Activated T-helper 1 cell treated with anti-CD3 and anti-CD28 coated beads, Interleukin-12 subunit alpha, Interleukin-12 subunit beta, Interleukin-2, Interleukin-4 antibody, amounts not matched to agents 30 ng/mL and 10 ng/mL and 1 ng/mL, durations not matched to agents 14 hours and 24 hours and 36 hours (primary cell): Measurements from ENCODE around the gene PAPPA2. TPM values are rescaled to one million over a fixed set of nuclear protein-coding genes. Genes with fewer than 3 reads are reported as not detected.
"Not testable (repeated sequence)": the region's sequence is repeated elsewhere in the genome, so short reads cannot be mapped to it uniquely, and the experiment has no call there.

ENCODE experiments used
- DNase-seq: peaks from one replicate; pipeline ENCODE4 v3.0.0; 2021; ENCODE audit warnings: low spot score
- H3K27ac Mint-ChIP-seq: one replicate; pipeline ENCODE4 v1.8.0; 2021; ENCODE audit warnings: mild to moderate bottlenecking, mixed read lengths
- H3K27me3 Mint-ChIP-seq: one replicate; pipeline ENCODE4 v1.8.0; 2022; ENCODE audit warnings: mild to moderate bottlenecking, moderate library complexity, mixed read lengths; ENCODE audit not compliant: insufficient read depth
- H3K36me3 Mint-ChIP-seq: one replicate; pipeline ENCODE4 v1.8.0; 2021; ENCODE audit warnings: low read depth, mixed read lengths
- H3K4me1 Mint-ChIP-seq: one replicate; pipeline ENCODE4 v1.8.0; 2021; ENCODE audit warnings: low read depth, mixed read lengths
- H3K4me3 Mint-ChIP-seq: one replicate; pipeline ENCODE4 v1.8.0; 2021; ENCODE audit warnings: mild to moderate bottlenecking, moderate library complexity, mixed read lengths
- H3K9me3 Mint-ChIP-seq: one replicate; pipeline ENCODE4 v1.8.0; 2021; ENCODE audit warnings: mixed read lengths
- intact Hi-C: fragments of 100-400 bp; cut with micrococcal nuclease; formaldehyde crosslinking; loops from one replicate; pipeline ENCODE4 v1.15.1; 2024
- total RNA-seq: library from RNA; stranded (reverse); gene quantifications from 2 replicates; pipeline ENCODE4 v1.2.3, GENCODE V29; 2022

The PAPPA2 gene
- total RNA-seq, 1 donor from 2014 or later: 0.10 TPM

DNA sequence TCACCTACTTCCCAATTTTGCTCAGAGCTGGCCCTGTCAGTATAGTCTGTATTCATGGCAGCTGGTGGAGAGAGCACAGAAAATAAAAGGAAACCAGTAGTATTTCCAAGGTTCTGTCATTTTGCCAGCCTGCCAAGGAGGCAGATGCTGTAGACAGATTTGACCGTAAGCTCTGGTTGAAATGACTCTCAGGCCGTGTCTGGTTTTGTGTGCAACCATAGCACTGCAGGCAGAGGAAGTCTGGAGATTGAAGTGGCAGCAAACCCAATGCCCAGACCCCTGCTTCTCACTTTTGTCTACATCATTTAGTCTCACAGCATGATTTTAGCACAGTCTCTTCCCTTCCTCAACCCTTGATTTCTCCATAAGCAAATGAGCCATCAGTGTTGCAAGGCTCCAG, 291.7 kb downstream of the PAPPA2 start:
- intact Hi-C loops: no loop called here
- H3K9me3 Mint-ChIP-seq: no peaks in the 10 kb centered on the region
- peaks cover 1% of the 10 kb centered on the region for H3K27me3 Mint-ChIP-seq
- no peaks in the 10 kb centered on the region for H3K36me3 Mint-ChIP-seq
- no peak for DNase-seq
- no peak overlapping the region for H3K4me3 Mint-ChIP-seq
- no peaks in the 10 kb centered on the region for H3K4me1 Mint-ChIP-seq
- H3K27ac Mint-ChIP-seq: no peak overlapping the region

DNA sequence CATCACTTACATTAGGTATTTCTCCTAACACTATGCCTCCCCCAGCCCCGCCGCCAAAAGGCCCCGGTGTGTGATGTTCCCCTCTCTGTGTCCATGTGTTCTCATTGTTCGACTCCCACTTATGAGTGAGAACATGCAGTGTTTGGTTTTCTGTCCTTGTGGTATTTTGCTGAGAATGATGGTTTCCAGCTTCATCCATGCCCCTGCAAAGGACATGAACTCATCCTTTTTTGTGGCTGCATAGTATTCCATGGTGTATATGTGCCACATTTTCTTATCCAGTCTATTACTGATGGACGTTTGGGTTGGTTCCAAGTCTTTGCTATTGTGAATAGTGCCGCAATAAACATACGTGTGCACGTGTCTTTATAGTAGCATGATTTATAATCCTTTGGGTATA, 293.8 kb downstream of the PAPPA2 start:
- not testable (repeated sequence) for H3K4me1 Mint-ChIP-seq, DNase-seq

DNA sequence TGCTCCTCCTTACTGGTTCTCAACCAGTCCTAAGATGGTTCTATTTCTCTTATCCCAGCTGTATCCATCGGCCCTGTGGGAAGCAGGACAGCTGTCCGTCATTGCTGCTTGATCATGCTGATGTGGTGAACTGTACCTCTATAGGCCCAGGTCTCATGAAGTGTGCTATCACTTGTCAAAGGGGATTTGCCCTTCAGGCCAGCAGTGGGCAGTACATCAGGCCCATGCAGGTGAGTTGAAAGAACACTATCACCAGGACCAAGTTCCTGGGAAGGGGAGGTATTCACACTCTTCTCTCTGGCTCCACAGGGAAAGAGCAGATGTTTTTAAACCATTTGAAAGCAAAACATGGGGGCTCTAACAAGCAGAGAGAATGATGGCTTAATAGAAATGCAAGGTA, 302.6 kb downstream of the PAPPA2 start:
- Mint-ChIP-seq H3K4me3 (no peak overlapping the region), H3K9me3 (no peaks in the 10 kb centered on the region), H3K4me1 (no peaks in the 10 kb centered on the region), H3K27me3 (no peaks in the 10 kb centered on the region), H3K27ac (no peak overlapping the region), H3K36me3 (no peaks in the 10 kb centered on the region)
- no peak for DNase-seq
- intact Hi-C loops: no loop called here

More for the DNA sequence above, 293.8 kb downstream of the PAPPA2 start:
- intact Hi-C loops, H3K27me3 Mint-ChIP-seq, H3K36me3 Mint-ChIP-seq, H3K4me3 Mint-ChIP-seq, H3K27ac Mint-ChIP-seq, H3K9me3 Mint-ChIP-seq: not testable (repeated sequence)

- Mint-ChIP-seq H3K27ac (no peak overlapping the region), H3K4me1 (no peaks in the 10 kb centered on the region), H3K27me3 (no peaks in the 10 kb centered on the region), H3K4me3 (no peak overlapping the region), H3K36me3 (no peaks in the 10 kb centered on the region), H3K9me3 (no peaks in the 10 kb centered on the region)
- intact Hi-C loops: no loop called here
- no peak for DNase-seq
Observed at GRCh38 chr1:176766779-176767178, 303.8 kb downstream of the PAPPA2 start.

DNA sequence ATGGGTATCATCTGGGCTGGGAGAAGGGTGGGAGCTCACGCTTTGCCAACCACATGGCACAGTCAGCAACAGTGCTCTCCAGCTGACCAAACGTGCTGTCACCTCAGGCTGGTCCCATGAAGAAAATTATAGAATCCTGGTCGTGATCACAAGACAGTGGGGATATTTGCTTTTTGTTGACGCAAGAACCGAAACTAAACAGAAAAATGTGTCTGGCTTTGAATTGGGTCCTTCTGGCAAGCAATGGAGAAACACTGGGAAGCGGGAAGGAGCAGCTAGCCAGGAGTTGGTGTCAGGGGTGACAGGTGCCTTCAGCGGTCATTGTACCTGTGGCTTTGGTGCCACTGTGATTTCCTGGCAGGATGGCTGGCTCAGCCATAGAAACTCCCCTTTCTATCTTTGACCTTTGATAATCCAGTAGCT, 304.8 kb downstream of the PAPPA2 start:
- Mint-ChIP-seq H3K36me3 (no peaks in the 10 kb centered on the region), H3K27me3 (no peaks in the 10 kb centered on the region)
- intact Hi-C loops: no loop called here

DNA sequence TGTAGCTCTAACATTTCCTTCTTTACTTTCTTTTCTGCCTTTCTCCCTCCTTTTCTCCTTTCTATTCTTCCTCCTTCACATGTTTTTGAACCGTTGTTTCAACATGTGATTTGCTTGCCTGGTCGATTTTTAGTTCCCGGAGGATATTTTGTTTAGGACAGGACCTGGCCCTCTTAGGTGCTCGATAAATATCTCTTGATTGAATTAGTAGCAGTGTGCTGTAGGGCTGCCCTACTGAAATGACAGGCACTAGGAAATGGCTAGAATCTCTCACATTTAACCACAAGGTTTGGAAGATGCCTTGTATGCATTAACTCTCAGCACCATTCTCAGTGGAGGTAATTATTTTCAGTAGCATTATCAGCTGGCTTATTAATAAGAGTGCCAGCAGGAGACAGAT, 305.6 kb downstream of the PAPPA2 start:
- no peak for DNase-seq
- Mint-ChIP-seq H3K4me1 (no peaks in the 10 kb centered on the region), H3K27ac (no peak overlapping the region), H3K4me3 (no peak overlapping the region), H3K9me3 (no peaks in the 10 kb centered on the region), H3K27me3 (no peaks in the 10 kb centered on the region), H3K36me3 (no peaks in the 10 kb centered on the region)
- intact Hi-C loops: no loop called here

More for the DNA sequence above, 304.8 kb downstream of the PAPPA2 start:
- no peaks in the 10 kb centered on the region for H3K9me3 Mint-ChIP-seq
- H3K27ac Mint-ChIP-seq: no peak overlapping the region
- H3K4me3 Mint-ChIP-seq: no peak overlapping the region
- no peaks in the 10 kb centered on the region for H3K4me1 Mint-ChIP-seq
- DNase-seq: no peak

GRCh38 chr1:176770066-176770465, 307.1 kb downstream of the PAPPA2 start:
- Mint-ChIP-seq H3K4me3 (no peak overlapping the region), H3K9me3 (no peaks in the 10 kb centered on the region), H3K36me3 (no peaks in the 10 kb centered on the region), H3K4me1 (no peaks in the 10 kb centered on the region), H3K27me3 (no peaks in the 10 kb centered on the region), H3K27ac (no peak overlapping the region)
- DNase-seq: no peak
- intact Hi-C loops: no loop called here

GRCh38 chr1:176773038-176773437, 310.1 kb downstream of the PAPPA2 start:
- intact Hi-C loops: no loop called here
- no peak for DNase-seq
- no peak overlapping the region for H3K4me3 Mint-ChIP-seq
- H3K9me3 Mint-ChIP-seq: no peaks in the 10 kb centered on the region
- no peaks in the 10 kb centered on the region for H3K27me3 Mint-ChIP-seq
- no peaks in the 10 kb centered on the region for H3K36me3 Mint-ChIP-seq
- no peaks in the 10 kb centered on the region for H3K4me1 Mint-ChIP-seq
- H3K27ac Mint-ChIP-seq: no peak overlapping the region

- DNase-seq: no peak
- Mint-ChIP-seq H3K4me3 (no peak overlapping the region), H3K36me3 (no peaks in the 10 kb centered on the region), H3K4me1 (no peaks in the 10 kb centered on the region), H3K27ac (no peak overlapping the region), H3K27me3 (no peaks in the 10 kb centered on the region), H3K9me3 (no peaks in the 10 kb centered on the region)
- intact Hi-C loops: no loop called here
Observed at GRCh38 chr1:176774224-176774623, 311.2 kb downstream of the PAPPA2 start.

DNA sequence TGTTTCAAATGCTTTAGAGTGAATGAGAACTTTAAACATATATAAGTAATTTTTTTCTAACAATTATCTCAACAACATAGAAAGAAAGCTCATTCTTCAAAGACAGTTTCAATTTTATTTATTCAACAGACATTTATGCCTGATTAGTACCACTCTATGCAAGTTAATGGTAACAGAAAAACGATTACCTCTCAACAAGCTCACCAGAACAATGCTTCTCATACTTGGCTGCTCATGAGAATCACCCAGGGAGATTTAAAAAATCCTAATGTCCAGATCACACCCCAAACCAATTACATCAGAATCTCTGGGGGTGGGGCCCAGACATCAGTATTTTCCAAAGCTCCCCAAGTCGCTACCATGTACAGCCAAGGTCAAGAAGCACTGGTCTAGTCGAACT, 312.4 kb downstream of the PAPPA2 start:
- intact Hi-C loops: no loop called here
- H3K4me1 Mint-ChIP-seq: no peaks in the 10 kb centered on the region
- no peak overlapping the region for H3K4me3 Mint-ChIP-seq
- no peaks in the 10 kb centered on the region for H3K9me3 Mint-ChIP-seq
- no peak overlapping the region for H3K27ac Mint-ChIP-seq
- H3K27me3 Mint-ChIP-seq: no peaks in the 10 kb centered on the region
- H3K36me3 Mint-ChIP-seq: no peaks in the 10 kb centered on the region
- DNase-seq: no peak

DNA sequence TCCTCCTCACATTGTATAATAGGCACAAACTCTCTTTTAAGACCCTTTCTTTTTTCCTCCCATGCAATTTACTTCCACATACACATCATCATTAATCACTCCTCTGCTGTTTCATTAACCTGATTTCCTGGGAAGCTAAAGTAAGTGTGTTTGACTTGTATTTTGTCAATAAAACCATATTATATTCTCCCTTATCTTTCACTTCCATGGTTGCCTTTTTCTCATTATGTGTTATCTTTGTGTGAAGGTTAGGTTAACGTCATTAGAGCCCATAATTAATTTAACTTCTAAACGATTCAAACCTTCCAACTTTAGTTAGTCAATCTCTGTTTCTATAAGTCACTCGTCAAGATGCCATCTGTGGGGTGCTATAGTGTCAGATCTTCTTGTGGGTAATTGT, 313.0 kb downstream of the PAPPA2 start:
- H3K9me3 Mint-ChIP-seq: no peaks in the 10 kb centered on the region
- H3K36me3 Mint-ChIP-seq: no peaks in the 10 kb centered on the region
- H3K4me1 Mint-ChIP-seq: no peaks in the 10 kb centered on the region
- DNase-seq: no peak
- intact Hi-C loops: no loop called here
- H3K4me3 Mint-ChIP-seq: no peak overlapping the region
- H3K27ac Mint-ChIP-seq: no peak overlapping the region
- no peaks in the 10 kb centered on the region for H3K27me3 Mint-ChIP-seq

DNA sequence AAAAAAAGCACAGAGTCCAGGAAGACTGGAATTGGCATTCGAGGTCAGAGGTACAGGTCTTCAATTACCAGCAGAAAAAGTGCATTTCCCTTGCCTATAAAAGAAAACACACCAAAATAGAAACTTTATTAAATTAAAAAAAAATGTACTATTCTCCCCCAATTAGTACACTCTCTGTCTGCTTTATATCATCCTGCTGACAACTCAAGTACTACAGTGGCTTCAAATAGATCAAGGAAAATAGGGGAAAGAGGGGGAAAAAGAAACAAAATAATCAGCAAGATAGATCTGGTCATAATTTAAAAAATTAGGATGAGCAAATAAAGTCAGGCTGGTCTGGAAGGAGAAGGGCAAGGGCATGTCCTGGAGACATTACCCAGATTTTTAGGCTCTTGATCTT, 315.1 kb downstream of the PAPPA2 start:
- no peak overlapping the region for H3K27ac Mint-ChIP-seq
- H3K4me1 Mint-ChIP-seq: no peaks in the 10 kb centered on the region
- DNase-seq: no peak
- H3K27me3 Mint-ChIP-seq: no peaks in the 10 kb centered on the region
- H3K4me3 Mint-ChIP-seq: no peak overlapping the region
- H3K36me3 Mint-ChIP-seq: no peaks in the 10 kb centered on the region
- no peaks in the 10 kb centered on the region for H3K9me3 Mint-ChIP-seq
- intact Hi-C loops: no loop called here

DNA sequence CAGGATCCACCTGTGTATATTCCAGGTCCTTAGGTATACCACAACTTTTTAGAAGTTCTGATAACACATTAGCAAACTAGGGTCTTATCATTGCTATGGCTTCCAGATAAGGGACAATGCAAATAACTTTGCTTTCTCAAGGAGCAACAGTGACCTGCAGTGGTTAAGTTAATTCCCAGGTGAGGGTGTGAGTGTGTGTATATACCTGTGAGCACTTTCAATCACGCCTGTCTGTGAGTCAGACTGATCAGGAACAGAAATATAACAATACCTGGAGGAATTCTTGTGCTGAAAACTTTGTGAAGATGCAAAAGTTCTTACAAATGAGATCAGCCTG, 317.0 kb downstream of the PAPPA2 start:
- Mint-ChIP-seq H3K27me3 (no peaks in the 10 kb centered on the region), H3K36me3 (no peaks in the 10 kb centered on the region), H3K27ac (no peak overlapping the region), H3K4me3 (no peak overlapping the region), H3K9me3 (no peaks in the 10 kb centered on the region), H3K4me1 (no peaks in the 10 kb centered on the region)
- intact Hi-C loops: no loop called here
- DNase-seq: no peak

- H3K4me1 Mint-ChIP-seq: no peaks in the 10 kb centered on the region
- H3K4me3 Mint-ChIP-seq: no peak overlapping the region
- intact Hi-C loops: no loop called here
- no peaks in the 10 kb centered on the region for H3K36me3 Mint-ChIP-seq
- H3K27ac Mint-ChIP-seq: no peak overlapping the region
- H3K9me3 Mint-ChIP-seq: no peaks in the 10 kb centered on the region
- no peak for DNase-seq
- H3K27me3 Mint-ChIP-seq: no peaks in the 10 kb centered on the region
Observed at GRCh38 chr1:176783309-176783708, 320.3 kb downstream of the PAPPA2 start.
